Measurements from ENCODE around the gene ALMS1.

DNA sequence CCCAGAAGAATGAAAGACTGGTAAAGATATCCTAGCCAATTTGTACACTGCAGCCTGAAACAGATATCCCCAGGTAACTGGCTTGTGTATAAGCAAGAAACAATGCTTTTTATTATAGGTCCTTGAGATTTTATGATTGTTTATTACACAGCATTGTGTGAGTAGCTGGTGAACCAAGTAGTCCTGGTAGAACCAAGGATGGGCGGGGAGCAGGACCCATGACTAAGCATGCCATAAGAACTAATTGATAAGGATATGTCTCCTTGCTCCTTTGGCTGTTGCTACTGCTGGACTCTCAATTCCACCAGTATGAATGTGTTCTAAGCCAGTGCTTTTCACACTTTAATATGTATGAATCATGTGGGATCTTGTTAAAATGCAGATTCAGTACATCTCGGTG is 12.3 kb upstream of the ALMS1 start:
- TF ChIP-seq, protein P1, sequence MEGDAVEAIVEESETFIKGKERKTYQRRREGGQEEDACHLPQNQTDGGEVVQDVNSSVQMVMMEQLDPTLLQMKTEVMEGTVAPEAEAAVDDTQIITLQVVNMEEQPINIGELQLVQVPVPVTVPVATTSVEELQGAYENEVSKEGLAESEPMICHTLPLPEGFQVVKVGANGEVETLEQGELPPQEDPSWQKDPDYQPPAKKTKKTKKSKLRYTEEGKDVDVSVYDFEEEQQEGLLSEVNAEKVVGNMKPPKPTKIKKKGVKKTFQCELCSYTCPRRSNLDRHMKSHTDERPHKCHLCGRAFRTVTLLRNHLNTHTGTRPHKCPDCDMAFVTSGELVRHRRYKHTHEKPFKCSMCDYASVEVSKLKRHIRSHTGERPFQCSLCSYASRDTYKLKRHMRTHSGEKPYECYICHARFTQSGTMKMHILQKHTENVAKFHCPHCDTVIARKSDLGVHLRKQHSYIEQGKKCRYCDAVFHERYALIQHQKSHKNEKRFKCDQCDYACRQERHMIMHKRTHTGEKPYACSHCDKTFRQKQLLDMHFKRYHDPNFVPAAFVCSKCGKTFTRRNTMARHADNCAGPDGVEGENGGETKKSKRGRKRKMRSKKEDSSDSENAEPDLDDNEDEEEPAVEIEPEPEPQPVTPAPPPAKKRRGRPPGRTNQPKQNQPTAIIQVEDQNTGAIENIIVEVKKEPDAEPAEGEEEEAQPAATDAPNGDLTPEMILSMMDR (conservative IDR thresholded peaks at IDR 0.05; ENCODE audit: low read length), result no peak
- no peak for TF ChIP-seq EZH2phosphoT487 (IDR thresholded peaks at IDR 0.05; ENCODE audit: borderline replicate concordance, low read depth, low read length)
